ENCODE data around the gene TMEM132A.

GRCh38 chr11:60948250-60948649 is 24.0 kb downstream of the TMEM132A start:
- TF ChIP-seq CTCF (IDR thresholded peaks at IDR 0.05) (no peak), ZFX (IDR thresholded peaks at IDR 0.05; ENCODE audit: borderline replicate concordance) (no peak)

Data from 22Rv1 (cell line).